T-helper 2 cell treated with Interferon-gamma antibody and Interleukin-4, amounts not matched to agents 5 μg/mL and 100 μg/mL, for 36 hours (primary cell): ENCODE measurements around the gene ANKIB1.

ENCODE experiments used
- DNase-seq: peaks from one replicate; pipeline ENCODE4 v3.0.0; 2021; ENCODE audit warnings: low spot score
- H3K27ac Mint-ChIP-seq: one replicate; pipeline ENCODE4 v1.8.0; 2021; ENCODE audit warnings: mild to moderate bottlenecking, mixed read lengths
- H3K27me3 Mint-ChIP-seq: one replicate; pipeline ENCODE4 v1.8.0; 2021; ENCODE audit warnings: low read depth, mixed read lengths
- H3K36me3 Mint-ChIP-seq: one replicate; pipeline ENCODE4 v1.8.0; 2021; ENCODE audit warnings: low read depth, mixed read lengths
- H3K4me1 Mint-ChIP-seq: one replicate; pipeline ENCODE4 v1.8.0; 2021; ENCODE audit warnings: low read depth, mixed read lengths
- H3K4me3 Mint-ChIP-seq: one replicate; pipeline ENCODE4 v1.8.0; 2022; ENCODE audit warnings: mild to moderate bottlenecking, moderate library complexity, mixed read lengths
- H3K9me3 Mint-ChIP-seq: one replicate; pipeline ENCODE4 v1.8.0; 2021; ENCODE audit warnings: mixed read lengths

The ANKIB1 gene, protein sequence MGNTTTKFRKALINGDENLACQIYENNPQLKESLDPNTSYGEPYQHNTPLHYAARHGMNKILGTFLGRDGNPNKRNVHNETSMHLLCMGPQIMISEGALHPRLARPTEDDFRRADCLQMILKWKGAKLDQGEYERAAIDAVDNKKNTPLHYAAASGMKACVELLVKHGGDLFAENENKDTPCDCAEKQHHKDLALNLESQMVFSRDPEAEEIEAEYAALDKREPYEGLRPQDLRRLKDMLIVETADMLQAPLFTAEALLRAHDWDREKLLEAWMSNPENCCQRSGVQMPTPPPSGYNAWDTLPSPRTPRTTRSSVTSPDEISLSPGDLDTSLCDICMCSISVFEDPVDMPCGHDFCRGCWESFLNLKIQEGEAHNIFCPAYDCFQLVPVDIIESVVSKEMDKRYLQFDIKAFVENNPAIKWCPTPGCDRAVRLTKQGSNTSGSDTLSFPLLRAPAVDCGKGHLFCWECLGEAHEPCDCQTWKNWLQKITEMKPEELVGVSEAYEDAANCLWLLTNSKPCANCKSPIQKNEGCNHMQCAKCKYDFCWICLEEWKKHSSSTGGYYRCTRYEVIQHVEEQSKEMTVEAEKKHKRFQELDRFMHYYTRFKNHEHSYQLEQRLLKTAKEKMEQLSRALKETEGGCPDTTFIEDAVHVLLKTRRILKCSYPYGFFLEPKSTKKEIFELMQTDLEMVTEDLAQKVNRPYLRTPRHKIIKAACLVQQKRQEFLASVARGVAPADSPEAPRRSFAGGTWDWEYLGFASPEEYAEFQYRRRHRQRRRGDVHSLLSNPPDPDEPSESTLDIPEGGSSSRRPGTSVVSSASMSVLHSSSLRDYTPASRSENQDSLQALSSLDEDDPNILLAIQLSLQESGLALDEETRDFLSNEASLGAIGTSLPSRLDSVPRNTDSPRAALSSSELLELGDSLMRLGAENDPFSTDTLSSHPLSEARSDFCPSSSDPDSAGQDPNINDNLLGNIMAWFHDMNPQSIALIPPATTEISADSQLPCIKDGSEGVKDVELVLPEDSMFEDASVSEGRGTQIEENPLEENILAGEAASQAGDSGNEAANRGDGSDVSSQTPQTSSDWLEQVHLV

DNA sequence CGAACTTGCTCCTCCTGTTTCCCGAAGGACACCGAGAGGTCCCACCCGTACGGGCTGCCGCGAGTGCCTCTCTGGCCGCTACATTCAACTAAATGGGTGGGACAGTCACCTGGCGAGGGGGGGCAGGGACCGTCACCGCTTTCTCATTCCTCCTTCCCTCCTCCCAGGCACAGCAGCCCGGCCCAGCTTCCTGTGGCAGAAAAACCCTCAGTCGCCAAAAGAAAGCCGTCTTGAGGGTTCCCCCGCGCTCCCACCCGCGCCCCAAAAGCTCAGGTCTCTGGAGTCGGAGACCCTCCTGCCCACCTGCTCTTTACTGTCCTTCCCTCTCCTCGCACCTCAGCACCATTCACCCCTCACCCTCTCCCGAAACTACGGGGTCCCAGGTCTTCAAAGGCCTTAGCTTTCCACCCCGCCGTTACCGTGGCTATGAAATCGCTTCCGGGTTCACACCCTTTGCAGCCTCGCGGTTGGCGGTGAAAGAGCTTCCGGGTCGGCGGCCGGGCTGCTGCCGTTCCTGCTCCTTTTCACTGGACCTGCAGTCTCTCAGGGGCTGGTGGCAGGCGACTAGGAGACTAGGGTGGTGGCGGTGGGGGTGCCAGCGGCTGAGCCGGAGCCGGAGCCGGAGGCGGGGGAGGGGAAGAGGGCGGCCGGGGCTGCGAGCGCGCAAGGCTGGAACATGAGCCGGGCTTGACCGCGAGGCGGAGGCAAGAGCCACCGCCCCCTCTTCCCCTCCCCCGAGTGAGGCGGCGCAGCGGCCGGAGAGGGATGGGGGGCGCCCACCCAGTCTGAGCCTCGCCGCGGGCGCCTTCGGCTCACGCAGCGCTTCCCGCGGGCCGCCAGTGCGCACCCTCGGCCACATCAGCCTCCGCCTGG is at the start of gene ANKIB1, which contains the start of gene KRIT1:
Gene ANKIB1 (plus strand): TSS at position 488 of the 873 bp plus-strand sequence. CDS start 49,005 bp downstream, outside the sequence.
Gene KRIT1 (minus strand): TSS at position 428 of the 873 bp plus-strand sequence. CDS start 3,779 bp downstream, outside the sequence.
- Mint-ChIP-seq H3K36me3 (peaks cover 16% of the 10 kb centered on the region), H3K4me1 (peaks cover 31% of the 10 kb centered on the region), H3K4me3 (peak within 1 kb of the TSS; percentile 100), H3K27me3 (no peaks in the 10 kb centered on the region), H3K9me3 (no peaks in the 10 kb centered on the region), H3K27ac (peak within 1 kb of the TSS; percentile 100)
- DNase-seq: peak; percentile 85

DNA sequence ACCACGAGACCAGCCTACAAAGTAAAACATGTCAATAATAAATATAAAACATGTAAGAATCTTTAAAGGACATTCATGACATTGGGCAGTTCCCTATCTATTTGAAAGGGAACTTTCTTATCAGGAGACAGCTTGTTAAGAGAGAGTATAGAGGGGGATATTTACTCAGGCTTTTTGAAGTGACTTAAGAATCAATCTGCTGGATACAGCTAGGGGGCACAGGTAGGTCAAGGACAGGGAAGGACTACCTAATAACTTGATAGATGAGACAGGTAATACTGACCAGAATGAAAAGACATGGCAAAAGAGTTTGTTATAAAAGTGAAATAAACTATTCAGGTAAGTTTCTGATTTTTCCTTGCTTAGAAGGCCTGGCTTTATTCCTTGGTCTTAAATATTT is 45.0 kb upstream of the ANKIB1 start:
- no peak for DNase-seq
- H3K27me3 Mint-ChIP-seq: no peaks in the 10 kb centered on the region
- H3K4me1 Mint-ChIP-seq: peaks cover 3% of the 10 kb centered on the region
- peaks cover 42% of the 10 kb centered on the region for H3K36me3 Mint-ChIP-seq
- H3K9me3 Mint-ChIP-seq: no peaks in the 10 kb centered on the region
- no peak overlapping the region for H3K27ac Mint-ChIP-seq
- H3K4me3 Mint-ChIP-seq: no peak overlapping the region

DNA sequence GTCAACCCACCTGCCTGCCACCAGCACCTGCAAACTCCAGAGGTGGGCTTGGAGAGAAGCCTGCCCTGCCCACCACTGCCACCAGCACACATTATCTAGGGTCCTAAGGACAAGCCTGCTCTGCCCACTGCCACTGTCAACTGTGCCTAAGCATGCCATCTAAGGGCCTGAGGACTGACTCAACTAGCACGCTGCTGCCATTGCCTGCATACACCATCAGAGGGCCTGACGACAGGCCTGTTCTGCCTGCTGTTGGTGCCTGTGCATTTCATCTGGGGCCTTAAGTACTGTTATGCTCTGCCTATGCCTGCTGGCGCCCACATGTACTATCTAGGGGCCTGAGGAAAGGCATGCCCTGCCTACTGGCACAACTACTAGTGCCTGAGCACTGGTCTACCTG is 39.8 kb upstream of the ANKIB1 start:
- H3K9me3 Mint-ChIP-seq: peaks cover 28% of the 10 kb centered on the region
- no peak for DNase-seq
- H3K27ac Mint-ChIP-seq: no peak overlapping the region
- no peak overlapping the region for H3K4me3 Mint-ChIP-seq
- H3K36me3 Mint-ChIP-seq: peaks cover 73% of the 10 kb centered on the region
- H3K4me1 Mint-ChIP-seq: peaks cover 10% of the 10 kb centered on the region
- H3K27me3 Mint-ChIP-seq: no peaks in the 10 kb centered on the region

DNA sequence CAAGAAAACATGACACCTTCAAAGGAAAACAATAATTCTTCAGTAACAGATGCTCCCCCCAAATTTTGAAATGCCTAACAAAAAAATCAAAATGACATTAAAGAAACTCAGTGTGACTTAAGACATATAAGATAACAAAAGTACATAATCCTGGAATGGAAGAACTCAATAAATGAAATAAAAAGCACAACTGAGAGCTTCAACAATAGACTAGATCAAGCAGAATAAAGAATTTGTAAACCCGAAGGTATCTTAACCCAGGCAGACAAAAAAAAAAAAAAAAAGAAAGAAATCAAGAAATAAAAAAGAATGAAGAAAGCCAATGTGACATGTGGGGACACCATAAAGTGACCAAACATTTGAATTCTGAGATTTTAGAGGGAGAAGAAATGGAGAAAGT is 39.1 kb upstream of the ANKIB1 start:
- peaks cover 28% of the 10 kb centered on the region for H3K9me3 Mint-ChIP-seq
- no peaks in the 10 kb centered on the region for H3K27me3 Mint-ChIP-seq
- no peak for DNase-seq
- no peak overlapping the region for H3K27ac Mint-ChIP-seq
- no peak overlapping the region for H3K4me3 Mint-ChIP-seq
- H3K36me3 Mint-ChIP-seq: peaks cover 78% of the 10 kb centered on the region
- H3K4me1 Mint-ChIP-seq: peaks cover 10% of the 10 kb centered on the region

DNA sequence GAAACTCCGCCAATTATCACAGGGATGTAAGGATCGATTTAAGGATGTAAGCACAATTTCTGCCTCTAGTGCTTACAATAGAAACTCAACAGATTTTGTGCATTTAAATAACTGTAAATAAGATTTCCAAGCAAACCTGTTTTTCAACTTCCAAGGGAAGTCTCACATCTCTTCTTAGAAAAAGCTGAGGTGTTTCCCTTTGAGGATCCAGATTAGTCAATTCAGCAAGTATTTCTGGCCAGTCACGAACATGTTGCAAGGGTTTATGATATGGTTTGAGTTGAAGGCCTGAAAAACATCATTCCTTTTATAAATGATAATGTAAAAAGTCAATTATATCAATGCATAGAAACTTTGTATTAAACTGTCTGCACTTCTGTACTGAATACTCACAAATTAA is 24.0 kb upstream of the ANKIB1 start:
- Mint-ChIP-seq H3K27ac (no peak overlapping the region), H3K4me3 (no peak overlapping the region), H3K9me3 (no peaks in the 10 kb centered on the region), H3K27me3 (no peaks in the 10 kb centered on the region), H3K4me1 (no peaks in the 10 kb centered on the region), H3K36me3 (peaks cover 53% of the 10 kb centered on the region)
- no peak for DNase-seq

DNA sequence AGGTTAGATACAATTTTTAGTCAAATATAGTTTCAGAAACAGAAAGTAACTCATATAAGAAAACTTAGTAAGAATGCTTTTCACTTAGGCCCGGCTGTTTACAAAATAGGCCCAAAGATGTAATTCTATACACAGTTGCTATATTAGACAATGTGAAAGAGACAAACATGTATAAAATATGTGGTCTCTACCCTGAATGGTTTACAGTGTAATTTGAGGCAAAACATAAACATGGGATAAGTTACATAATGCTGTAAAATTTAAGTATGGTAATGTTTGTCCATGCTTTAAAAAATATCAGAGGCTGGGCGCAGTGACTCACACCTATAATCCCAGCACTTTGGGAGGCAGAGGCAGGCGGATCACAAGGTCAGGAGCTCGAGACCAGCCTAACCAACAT is 18.8 kb upstream of the ANKIB1 start:
- no peak overlapping the region for H3K27ac Mint-ChIP-seq
- DNase-seq: no peak

DNA sequence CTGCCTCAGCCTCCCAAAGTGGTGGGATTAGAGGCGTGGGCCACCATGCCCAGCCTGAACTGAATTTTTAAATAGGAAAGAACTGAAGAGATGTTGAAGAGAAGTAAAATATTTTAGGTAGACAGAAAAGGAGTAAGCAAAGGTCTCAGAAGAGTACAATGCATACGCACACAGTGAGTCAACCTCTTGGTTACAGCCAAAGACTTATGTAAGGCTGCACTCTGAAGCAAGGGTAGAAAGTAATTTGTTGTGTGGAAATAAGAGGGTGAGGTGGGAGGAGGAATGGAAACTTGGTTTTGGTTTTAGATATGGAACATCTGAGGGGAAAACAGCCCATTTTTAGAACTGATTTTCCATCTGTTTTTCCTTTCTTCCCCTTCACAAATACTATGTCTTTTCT is 17.7 kb upstream of the ANKIB1 start:
- Mint-ChIP-seq H3K4me1 (no peaks in the 10 kb centered on the region), H3K9me3 (peaks cover 4% of the 10 kb centered on the region), H3K4me3 (no peak overlapping the region), H3K27ac (no peak overlapping the region), H3K36me3 (peaks cover 59% of the 10 kb centered on the region), H3K27me3 (no peaks in the 10 kb centered on the region)
- no peak for DNase-seq

More for the DNA sequence above, 18.8 kb upstream of the ANKIB1 start:
- H3K27me3 Mint-ChIP-seq: no peaks in the 10 kb centered on the region
- no peaks in the 10 kb centered on the region for H3K4me1 Mint-ChIP-seq
- no peak overlapping the region for H3K4me3 Mint-ChIP-seq
- H3K9me3 Mint-ChIP-seq: peaks cover 4% of the 10 kb centered on the region
- H3K36me3 Mint-ChIP-seq: peaks cover 52% of the 10 kb centered on the region

DNA sequence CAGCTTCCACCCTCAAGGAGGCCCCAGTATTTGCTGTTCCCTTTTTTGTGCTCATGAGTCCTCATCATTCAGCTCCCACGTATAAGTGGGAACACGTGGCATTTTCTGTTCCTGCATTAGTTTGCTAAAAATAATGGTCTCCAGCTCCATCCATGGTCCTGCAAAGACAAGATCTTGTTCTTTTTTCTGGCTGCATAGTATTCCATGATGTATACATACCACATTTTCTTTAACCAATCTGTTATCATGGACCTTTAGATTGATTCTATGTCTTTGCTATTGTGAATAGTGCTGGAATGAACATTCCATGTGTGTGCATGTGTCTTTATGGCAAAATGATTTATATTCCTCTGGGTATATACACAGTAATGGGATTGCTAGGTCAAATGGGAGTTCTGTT is 17.0 kb upstream of the ANKIB1 start:
- Mint-ChIP-seq H3K4me3 (no peak overlapping the region), H3K4me1 (no peaks in the 10 kb centered on the region), H3K27ac (no peak overlapping the region), H3K9me3 (peaks cover 4% of the 10 kb centered on the region), H3K27me3 (no peaks in the 10 kb centered on the region), H3K36me3 (peaks cover 62% of the 10 kb centered on the region)
- no peak for DNase-seq

DNA sequence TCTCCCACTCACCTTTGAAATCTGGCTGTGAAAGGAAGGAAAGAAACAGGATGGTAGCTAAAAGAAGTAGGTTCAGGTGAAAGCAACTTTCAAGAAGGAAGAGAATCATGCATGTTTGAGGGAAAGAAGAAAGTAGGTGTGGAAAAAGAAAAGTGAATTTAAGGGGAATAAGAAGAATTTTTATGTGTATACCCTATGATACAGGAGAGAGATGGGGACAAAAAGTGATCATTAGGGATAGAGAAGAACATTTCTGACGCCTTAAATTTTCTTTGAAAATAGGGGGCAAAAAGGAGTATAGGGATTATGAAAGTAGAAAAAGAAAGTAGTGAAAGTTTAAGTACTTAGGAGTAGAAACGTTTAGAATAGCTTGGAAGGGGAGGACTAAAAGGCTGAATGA is 15.2 kb upstream of the ANKIB1 start:
- Mint-ChIP-seq H3K4me1 (no peaks in the 10 kb centered on the region), H3K27ac (no peak overlapping the region), H3K36me3 (peaks cover 64% of the 10 kb centered on the region), H3K4me3 (no peak overlapping the region), H3K27me3 (no peaks in the 10 kb centered on the region), H3K9me3 (peaks cover 4% of the 10 kb centered on the region)
- no peak for DNase-seq

DNA sequence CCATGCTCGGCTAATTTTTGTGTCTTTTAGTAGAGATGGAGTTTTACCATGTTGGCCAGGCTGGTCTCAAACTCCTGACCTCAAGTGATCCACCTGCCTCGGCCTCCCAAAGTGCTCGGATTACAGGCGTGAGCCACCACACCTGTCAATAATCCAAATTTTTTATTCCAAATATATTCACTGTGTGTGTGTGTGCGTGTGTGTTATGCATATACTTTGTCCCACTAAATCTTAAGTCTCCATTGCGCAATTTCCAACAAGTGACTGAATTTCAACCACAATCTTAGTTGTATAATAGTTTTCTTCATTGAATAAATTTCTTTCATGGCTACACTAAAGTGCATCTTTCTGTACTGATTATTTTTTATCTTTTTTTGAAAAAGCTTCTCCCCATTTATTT is 2.8 kb upstream of the ANKIB1 start:
- Mint-ChIP-seq H3K4me3 (no peak overlapping the region), H3K36me3 (peaks cover 23% of the 10 kb centered on the region)

DNA sequence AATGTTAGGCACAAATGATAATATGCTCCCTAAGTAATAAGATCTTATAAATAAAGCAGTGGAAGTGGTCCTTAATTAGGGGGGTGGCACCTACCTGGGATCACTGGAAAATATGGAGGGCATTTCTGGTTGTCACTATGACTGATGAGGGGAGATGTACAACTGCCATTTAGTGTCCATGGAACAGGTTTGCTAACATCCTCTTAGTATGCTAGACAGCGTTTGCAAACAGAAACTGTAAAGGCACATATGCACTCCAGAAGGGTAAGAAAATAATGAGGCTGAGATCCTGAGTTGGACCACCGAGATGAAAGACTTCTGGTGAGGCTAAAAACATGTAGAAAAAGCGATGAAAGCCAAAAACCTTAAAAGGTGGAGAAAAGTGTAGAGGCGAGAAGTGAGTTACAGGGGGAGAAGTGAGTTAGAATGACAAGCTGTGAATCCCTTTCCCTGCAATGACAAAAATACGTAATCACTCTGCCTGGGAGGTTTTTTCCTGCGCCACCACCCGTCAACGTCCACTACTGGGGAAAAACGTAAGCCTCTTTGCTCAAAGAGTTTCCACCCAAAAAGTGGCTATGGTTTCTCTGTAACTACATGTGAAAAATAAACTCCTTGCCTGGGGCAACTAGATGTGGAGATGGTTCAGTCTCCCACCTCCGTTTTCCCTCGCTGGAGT is 827 bp upstream of the ANKIB1 start:
- DNase-seq: no peak
- H3K27me3 Mint-ChIP-seq: no peaks in the 10 kb centered on the region
- H3K36me3 Mint-ChIP-seq: peaks cover 19% of the 10 kb centered on the region
- H3K4me1 Mint-ChIP-seq: peaks cover 31% of the 10 kb centered on the region
- H3K27ac Mint-ChIP-seq: peak overlapping the region; percentile 100
- H3K4me3 Mint-ChIP-seq: peak overlapping the region; percentile 100
- H3K9me3 Mint-ChIP-seq: no peaks in the 10 kb centered on the region

More for the DNA sequence above, 2.8 kb upstream of the ANKIB1 start:
- Mint-ChIP-seq H3K27ac (no peak overlapping the region), H3K4me1 (peaks cover 26% of the 10 kb centered on the region), H3K9me3 (no peaks in the 10 kb centered on the region), H3K27me3 (no peaks in the 10 kb centered on the region)
- DNase-seq: no peak

DNA sequence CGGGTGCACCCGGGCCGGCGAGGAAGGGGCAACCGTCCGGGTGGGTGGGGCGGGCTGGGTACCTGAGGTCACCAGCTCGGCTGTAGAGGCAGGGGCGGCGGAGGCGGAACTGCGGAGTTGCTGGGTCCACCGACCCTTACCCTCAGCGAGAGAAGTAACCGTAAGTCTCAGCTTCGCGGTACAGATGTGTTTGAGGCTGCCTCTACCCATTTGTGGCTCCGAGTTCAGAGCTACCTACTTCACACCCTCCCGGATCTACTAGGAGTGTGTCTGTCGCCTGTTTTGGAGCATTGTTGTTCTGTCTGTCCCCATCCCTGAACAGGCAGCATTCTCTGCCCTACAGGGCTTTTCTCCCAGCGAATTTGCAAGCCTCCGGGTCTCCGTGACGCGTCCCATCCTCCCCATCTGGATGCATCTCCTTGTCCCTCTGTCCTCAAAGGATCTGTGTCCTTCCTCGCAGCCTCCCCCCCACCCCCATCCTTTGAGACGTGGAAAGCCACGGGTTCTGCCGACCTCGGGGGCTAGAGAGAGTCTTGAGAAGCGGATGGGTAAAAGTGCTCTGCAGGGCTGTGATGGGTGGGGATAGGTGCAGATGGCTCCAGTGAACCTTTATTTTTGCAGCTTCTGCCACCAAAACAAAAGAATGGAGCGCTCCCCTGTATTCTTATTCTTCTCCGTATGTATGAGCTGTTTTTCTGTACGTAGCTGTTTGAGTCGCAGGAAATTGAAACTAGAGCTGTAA is 757 bp downstream of the ANKIB1 start:
- H3K27me3 Mint-ChIP-seq: no peaks in the 10 kb centered on the region
- peaks cover 32% of the 10 kb centered on the region for H3K4me1 Mint-ChIP-seq
- peaks cover 18% of the 10 kb centered on the region for H3K36me3 Mint-ChIP-seq
- peak; percentile 6 for DNase-seq
- H3K4me3 Mint-ChIP-seq: peak overlapping the region; percentile 97
- H3K27ac Mint-ChIP-seq: peak overlapping the region; percentile 89
- H3K9me3 Mint-ChIP-seq: no peaks in the 10 kb centered on the region
